Left renal cortex interstitium (tissue), 4 donors: Measurements from ENCODE around the gene TRIP13. TPM values are rescaled to one million over a fixed set of nuclear protein-coding genes. Genes with fewer than 3 reads are reported as not detected.
"Not testable (repeated sequence)": the region's sequence is repeated elsewhere in the genome, so short reads cannot be mapped to it uniquely, and the experiment has no call there.

Source experiments
- DNase-seq, 4 donors: peaks; one replicate each; pipeline ENCODE4 v3.0.0-alpha.2; 2013; ENCODE audit warnings: low read depth in 4 of 4, low spot score in 2 of 4, missing footprints in 1 of 4
- polyA plus RNA-seq, 4 donors: library from polyadenylated mRNA; unstranded; fragments of 120-200 nt; gene quantifications; one replicate each; pipeline ENCODE4 v1.2.1, GENCODE V29; 2013; ENCODE audit not compliant: insufficient read length in 4 of 4

The TRIP13 gene, protein sequence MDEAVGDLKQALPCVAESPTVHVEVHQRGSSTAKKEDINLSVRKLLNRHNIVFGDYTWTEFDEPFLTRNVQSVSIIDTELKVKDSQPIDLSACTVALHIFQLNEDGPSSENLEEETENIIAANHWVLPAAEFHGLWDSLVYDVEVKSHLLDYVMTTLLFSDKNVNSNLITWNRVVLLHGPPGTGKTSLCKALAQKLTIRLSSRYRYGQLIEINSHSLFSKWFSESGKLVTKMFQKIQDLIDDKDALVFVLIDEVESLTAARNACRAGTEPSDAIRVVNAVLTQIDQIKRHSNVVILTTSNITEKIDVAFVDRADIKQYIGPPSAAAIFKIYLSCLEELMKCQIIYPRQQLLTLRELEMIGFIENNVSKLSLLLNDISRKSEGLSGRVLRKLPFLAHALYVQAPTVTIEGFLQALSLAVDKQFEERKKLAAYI
- polyA plus RNA-seq, result 10 to 100 TPM; 11.5 to 14.2 (median 13.3) TPM

DNA sequence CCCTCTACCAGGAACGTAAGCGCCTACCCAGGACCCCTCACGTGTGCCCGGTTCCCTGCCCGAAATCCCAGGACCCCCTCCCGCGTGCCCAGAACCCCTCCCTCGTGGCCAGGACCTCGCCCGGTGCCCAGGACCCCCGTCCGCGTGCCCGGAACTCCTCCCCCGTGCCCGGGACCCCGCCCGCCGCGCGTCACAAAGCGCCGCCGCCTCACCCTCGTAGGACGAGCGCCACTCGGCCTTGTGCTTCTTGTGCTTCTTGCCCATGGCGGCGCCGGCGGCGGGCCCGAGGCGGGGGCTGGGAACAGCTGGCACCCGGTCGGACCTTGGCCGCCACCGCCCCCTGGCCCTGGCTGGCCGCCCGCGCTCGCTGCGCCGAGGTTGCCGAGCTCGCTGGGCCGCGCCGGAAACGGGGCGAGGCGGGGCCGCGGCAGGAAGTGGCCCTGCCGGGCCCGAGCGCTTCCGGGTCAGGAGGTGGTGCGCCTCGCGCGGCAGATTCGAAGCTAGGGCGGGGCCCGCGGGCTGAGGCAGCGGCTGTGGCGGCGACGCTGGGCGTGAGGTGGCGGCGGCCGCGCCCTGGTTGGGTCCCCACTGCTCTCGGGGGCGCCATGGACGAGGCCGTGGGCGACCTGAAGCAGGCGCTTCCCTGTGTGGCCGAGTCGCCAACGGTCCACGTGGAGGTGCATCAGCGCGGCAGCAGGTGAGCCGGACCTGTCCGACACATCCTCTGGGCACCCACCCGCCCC, at the start of gene TRIP13, which contains the start of gene BRD9:
Gene TRIP13 (plus strand): TSS at position 491 of the 743 bp plus-strand sequence. CDS start 115 bp downstream, at position 606.
Gene BRD9 (minus strand): TSS at position 408 of the 743 bp plus-strand sequence. CDS start 144 bp downstream, at position 264.
- DNase-seq, result peak; percentile 15 to 60 (median 50)

DNA sequence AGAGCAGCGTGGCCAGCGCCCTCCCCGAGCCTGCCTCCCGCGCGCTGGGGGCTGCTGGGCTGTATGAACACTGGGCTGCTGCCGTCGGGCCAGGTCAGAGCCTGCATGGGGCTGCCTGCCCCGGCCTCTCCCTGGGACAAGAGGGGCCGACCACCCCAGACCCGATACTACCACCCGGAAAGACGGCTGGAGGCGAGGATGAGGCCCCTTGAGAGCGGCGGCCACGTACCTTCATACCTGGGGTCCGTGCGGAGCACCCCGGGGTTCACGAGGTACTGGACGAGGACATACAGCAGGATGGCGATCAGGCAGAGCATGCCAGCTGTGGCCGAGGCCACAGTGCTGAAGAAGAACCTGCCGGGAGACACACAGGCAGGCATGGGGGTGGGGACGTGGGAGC, 49.3 kb upstream of the TRIP13 start:
- not testable (repeated sequence) for DNase-seq

DNA sequence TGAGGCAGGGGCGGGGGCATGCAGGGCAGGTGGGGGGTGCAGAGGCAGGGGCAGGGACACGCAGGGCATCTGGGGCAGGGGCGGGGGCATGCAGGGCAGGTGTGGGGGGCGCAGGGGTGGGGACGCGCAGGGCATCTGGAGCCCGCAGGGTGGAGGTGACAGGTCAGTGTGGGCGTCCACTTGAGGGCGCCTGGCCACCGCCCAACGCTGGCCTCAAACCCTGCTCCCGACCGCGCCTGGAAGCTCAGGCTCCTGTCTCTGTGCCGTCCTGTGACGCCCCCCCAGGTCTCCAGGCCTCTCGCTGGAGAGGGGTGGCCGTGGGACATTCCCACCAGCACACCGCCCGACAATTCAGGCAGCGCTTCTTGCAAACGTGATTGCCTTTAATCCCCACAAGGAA, 48.8 kb upstream of the TRIP13 start:
- not testable (repeated sequence) for DNase-seq

DNA sequence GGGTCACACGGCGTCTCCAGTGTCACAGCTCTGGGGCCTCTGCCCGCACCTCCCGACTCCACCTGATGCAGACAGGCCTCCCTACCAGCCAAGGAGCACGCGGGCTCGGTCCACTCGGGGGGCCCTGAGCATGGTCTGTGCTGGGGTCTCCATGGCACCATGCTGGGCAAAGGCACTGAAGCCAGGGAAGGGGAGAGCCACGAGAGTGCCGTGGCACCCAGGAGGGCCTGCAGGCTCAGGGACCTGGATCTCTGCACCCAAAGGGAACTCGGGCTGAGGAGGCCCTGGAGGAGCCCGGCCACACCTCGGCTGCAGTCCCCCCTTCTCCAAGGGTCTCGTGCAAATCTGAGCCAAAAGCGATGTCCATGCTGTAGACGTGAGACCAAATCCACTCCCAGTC, 48.3 kb upstream of the TRIP13 start:
- DNase-seq, result not testable (repeated sequence)

DNA sequence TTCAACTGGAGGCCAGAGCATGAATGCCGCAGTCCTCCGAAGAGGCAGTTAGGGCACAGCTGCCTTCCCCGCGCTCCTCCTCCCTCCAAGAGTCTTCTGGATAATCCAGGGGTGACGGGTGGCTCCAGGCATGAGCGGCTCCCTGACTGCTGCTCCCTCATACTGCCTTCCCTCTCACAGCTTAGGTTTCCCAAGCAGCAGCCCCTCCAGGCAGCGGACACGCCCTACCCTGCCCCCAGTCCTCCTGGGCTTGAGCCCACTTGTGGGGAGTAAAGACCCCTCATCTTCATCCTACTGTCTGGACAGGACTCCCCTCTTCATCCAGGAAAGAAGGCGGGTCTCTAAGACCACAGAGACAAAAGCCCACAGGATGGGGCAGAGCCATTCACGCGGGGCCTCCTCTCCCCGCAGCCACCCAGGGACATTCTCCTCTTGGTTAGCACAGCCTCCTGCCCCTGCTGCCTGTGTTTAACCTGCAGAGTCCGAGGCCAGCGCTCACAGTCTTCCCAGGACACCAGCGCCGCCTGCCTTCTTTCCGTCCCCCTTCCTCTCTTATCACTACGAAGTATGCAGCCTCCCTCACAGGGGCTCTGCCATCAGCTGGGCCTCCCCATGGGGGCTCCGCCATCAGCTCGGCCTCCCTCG, 47.5 kb upstream of the TRIP13 start:
- DNase-seq, result not testable (repeated sequence)

DNA sequence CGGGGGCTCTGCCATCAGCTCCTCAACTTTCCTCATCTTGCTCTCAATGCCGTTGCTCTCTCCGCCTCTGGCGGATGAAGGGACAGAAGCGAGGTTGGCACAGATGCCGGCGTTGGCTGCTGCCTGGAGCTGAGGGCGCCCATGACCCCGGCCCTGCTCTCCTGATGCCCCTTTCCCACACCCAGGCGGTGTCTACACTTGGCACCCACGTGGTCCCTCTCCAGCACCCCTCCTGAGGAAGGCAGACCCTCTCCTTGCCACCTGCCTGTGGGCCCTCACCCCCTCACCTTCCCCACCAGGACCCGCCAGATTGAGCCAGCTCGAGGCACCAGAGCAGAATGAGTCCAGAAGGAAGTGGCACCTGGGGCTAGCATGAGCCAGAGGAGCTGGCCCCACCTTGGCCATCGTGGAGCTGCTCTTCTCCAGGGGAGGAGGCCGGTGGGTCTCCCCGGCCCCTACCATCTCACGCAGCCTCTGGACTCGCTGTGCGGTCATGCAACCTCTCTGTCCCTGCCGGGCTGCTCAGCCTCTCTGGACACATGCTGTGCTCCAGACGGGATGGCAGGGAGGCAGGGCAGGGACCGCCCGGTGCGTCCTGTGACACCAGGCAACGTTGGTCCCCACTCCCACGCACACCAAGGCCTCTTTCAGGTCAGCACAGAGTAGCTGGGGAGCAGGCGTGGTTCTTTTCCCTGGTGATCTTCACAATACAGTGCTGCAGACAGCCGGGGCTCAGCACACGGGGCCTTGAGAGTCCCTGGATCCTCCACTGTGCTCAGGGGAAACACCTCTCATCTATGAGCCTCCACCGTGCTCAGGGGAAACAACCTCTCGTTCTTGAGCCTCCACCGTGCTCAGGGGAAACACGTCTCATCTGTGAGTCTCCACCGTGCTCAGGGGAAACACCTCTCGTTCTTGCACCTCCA, 46.7 kb upstream of the TRIP13 start:
- DNase-seq, result not testable (repeated sequence)

DNA sequence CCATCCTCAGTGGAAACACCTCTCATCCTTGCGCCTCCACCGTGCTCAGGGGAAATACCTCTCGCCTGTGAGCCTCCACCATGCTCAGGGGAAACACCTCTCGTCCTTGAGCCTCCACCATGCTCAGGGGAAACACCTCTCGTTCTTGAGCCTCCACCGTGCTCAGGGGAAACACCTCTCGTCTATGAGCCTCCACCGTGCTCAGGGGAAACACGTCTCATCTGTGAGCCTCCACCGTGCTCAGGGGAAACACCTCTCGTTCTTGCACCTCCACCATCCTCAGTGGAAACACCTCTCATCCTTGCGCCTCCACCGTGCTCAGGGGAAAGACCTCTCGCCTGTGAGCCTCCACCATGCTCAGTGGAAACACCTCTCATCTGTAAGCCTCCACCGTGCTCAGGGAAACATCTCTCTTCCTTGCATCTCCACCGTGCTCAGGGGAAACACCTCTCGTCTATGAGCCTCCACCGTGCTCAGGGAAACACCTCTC, 46.0 kb upstream of the TRIP13 start:
- DNase-seq, result not testable (repeated sequence)

- not testable (repeated sequence) for DNase-seq
Observed at GRCh38 chr5:847212-847611, 45.5 kb upstream of the TRIP13 start.

DNA sequence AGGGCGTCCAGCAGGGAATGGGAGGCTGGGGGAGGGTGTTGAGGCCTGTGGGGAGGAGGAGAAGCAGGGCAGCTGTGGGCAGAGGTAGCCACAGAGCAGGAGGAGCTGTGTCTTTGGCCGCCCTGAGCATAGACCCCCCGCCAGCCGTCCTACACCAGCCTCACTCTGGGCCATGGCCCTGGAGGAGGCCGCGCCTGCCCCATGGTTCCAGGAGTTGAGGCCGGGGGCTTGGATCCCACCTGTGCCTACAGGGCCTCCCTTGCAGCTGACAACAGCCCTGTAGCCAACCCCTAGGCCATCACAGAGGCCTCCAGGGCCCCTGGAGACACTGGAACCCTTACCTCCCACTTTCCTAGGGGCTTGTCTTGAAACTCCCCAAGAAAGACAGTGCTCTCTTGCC, 44.9 kb upstream of the TRIP13 start:
- DNase-seq, result not testable (repeated sequence)

DNA sequence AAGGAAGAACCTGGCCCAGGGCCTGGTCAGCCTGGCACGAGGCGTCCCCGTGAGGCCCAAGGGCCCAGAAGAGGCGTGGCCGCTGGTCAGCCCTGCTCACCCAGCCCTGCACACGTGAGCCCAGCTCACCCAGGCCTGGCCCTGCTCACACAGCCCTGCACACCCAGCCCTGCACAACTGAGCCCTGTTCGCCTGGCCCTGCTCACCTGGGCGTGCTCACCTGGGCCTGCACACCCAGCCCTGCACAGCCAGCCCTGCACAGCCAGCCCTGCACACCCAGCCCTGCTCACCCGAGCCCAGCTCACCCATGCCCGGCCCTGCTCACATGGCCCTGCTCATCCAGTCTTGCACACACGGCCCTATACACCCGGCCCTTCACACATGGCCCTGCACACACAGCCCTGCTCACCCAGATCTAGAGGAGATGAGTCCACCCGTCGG, 44.0 kb upstream of the TRIP13 start:
- no peak for DNase-seq

DNA sequence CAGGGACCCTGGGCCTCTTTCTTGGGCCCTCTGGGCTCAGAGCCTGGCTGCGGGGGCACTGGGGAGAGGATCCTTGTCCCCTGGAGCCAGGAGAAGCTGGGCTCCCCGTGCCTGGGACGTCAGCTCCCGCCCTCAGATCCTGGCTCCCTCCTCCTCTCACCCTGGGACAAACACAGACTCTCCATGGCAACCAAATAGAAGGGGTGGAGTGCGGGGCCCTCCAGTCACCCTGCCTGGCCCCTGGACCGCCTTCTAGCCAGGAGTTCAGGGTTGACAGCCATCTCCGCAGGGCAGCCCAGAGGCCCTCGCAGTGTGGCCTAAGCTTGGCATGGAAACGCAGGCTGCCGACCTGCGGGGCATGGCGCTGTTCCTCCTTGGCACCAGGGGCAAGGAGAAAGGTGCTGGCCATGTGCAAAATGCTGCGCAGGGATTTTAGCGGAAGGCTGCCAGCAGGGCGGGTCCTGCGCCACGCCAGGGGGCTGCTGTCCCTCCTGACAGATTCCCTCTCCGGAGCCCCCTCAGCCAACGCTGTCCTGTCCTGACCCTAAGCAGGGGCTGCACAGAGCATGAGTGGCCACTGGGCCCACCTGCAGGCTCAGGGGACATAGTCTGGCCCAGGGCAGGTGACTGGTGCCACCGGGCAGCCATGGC, 42.9 kb upstream of the TRIP13 start:
- DNase-seq, result peak in 2 of 4 donors; percentile 28 to 45

DNA sequence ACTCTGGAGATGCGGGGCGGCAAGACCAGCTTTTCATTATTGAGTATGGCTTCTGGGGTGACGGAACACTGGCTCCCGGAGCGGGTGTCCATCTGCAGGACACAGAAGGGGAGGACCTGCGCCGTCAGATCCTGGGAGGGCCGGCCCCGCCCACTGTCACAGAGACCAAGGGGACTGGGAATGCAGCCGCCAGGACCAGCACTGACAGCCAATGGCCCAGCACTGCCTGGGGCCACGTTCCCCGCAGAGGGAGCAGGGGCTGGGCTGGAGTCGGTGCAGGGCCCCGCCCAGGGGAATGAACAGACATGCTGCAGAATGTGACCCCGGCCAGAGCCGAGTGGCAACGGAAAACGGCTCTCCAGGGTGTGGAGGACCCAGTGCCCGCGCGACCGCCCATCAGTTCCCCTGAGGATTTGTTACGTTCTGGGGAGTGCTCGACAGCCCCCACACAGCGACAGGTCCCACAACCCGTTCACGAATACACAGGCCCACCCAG, 42.1 kb upstream of the TRIP13 start, which contains the start of gene ZDHHC11:
Gene ZDHHC11 (minus strand): TSS at position 476 of the 496 bp plus-strand sequence. CDS start 384 bp downstream, at position 92.
- DNase-seq, result no peak

DNA sequence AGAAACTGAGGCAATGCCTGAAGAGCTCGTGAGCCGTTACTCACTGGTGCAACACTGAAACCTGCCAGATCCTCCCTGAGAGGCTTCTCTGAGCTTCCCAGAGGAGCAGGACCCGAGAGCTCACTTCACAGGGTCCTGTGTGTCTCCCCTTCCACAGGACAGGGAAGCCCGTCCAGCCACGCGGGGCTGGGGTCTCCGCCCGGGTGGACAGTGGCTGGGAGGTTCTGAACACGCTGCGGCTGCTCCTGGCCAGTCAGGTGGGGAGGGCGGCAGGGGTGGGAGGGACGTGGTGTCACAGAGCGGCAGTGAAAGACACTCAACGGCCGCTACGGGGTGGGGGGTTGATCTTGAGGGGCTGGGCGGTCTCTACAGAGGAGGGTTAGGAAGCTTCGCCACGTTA, 41.6 kb upstream of the TRIP13 start:
- DNase-seq, result no peak

GRCh38 chr5:851553-851952, 41.1 kb upstream of the TRIP13 start:
- DNase-seq, result no peak

DNA sequence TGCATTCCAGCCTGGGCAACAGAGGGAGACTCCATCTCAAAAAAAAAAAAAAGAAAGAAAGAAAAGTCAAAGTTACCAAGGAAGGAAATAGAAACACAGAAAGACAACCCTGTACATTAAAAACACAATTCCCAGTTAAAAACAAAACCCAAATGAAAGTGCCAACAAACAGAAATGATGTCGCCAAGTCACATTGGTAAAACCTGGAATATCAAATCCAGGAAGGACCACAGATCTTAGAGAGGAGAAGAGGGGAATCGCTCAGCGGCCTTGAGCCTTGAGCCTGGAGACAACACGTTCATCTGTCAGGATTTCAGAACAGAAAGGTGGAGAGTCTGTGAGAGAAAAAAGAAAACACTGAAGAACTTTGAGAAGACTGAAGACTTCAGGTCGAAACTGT, 40.7 kb upstream of the TRIP13 start:
- no peak for DNase-seq

- no peak for DNase-seq
Observed at GRCh38 chr5:852431-853401, 40.0 kb upstream of the TRIP13 start.

- not testable (repeated sequence) for DNase-seq
Observed at GRCh38 chr5:853416-854090, 39.1 kb upstream of the TRIP13 start.
